ENCODE data around the gene GZMM. TPM values are rescaled to one million over a fixed set of nuclear protein-coding genes. Genes with fewer than 3 reads are reported as not detected.
A peak's percentile ranks its signal among the peaks of the same experiment; 100 is the strongest.

The GZMM gene
- total and polyA plus RNA-seq, 2 of the 13 experiments (the other 11 are each of a cell fraction or from before 2014, with no cell fraction given): 0.07 TPM; not detected in 1

- TF ChIP-seq, protein P1, sequence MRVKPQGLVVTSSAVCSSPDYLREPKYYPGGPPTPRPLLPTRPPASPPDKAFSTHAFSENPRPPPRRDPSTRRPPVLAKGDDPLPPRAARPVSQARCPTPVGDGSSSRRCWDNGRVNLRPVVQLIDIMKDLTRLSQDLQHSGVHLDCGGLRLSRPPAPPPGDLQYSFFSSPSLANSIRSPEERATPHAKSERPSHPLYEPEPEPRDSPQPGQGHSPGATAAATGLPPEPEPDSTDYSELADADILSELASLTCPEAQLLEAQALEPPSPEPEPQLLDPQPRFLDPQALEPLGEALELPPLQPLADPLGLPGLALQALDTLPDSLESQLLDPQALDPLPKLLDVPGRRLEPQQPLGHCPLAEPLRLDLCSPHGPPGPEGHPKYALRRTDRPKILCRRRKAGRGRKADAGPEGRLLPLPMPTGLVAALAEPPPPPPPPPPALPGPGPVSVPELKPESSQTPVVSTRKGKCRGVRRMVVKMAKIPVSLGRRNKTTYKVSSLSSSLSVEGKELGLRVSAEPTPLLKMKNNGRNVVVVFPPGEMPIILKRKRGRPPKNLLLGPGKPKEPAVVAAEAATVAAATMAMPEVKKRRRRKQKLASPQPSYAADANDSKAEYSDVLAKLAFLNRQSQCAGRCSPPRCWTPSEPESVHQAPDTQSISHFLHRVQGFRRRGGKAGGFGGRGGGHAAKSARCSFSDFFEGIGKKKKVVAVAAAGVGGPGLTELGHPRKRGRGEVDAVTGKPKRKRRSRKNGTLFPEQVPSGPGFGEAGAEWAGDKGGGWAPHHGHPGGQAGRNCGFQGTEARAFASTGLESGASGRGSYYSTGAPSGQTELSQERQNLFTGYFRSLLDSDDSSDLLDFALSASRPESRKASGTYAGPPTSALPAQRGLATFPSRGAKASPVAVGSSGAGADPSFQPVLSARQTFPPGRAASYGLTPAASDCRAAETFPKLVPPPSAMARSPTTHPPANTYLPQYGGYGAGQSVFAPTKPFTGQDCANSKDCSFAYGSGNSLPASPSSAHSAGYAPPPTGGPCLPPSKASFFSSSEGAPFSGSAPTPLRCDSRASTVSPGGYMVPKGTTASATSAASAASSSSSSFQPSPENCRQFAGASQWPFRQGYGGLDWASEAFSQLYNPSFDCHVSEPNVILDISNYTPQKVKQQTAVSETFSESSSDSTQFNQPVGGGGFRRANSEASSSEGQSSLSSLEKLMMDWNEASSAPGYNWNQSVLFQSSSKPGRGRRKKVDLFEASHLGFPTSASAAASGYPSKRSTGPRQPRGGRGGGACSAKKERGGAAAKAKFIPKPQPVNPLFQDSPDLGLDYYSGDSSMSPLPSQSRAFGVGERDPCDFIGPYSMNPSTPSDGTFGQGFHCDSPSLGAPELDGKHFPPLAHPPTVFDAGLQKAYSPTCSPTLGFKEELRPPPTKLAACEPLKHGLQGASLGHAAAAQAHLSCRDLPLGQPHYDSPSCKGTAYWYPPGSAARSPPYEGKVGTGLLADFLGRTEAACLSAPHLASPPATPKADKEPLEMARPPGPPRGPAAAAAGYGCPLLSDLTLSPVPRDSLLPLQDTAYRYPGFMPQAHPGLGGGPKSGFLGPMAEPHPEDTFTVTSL (CRISPR knock-in tag; IDR thresholded peaks at IDR 0.05; ENCODE audit: borderline replicate concordance): peak; percentile 54; the same call in 1 of the 2 replicates
- TF ChIP-seq MXD1 (CRISPR knock-in tag; IDR thresholded peaks at IDR 0.05) (no peak), ZNF614 (CRISPR knock-in tag; IDR thresholded peaks at IDR 0.05; ENCODE audit: borderline replicate concordance) (no peak), ZFP37 (CRISPR knock-in tag; IDR thresholded peaks at IDR 0.05; ENCODE audit: borderline replicate concordance) (peak; percentile 64; the same call in 1 of the 2 replicates), RCOR2 (CRISPR knock-in tag; IDR thresholded peaks at IDR 0.05) (0 out of 2 replicates have a peak, but pooled peaks have one; percentile 47), ZBTB25 (CRISPR knock-in tag; IDR thresholded peaks at IDR 0.05) (no peak), ZNF225 (CRISPR knock-in tag; IDR thresholded peaks at IDR 0.05) (0 out of 2 replicates have a peak, but pooled peaks have one; percentile 50), AKAP8 (CRISPR knock-in tag; IDR thresholded peaks at IDR 0.05) (0 out of 2 replicates have a peak, but pooled peaks have one; percentile 12), ZNF615 (CRISPR knock-in tag; IDR thresholded peaks at IDR 0.05; ENCODE audit: borderline replicate concordance) (no peak), MLLT10 (CRISPR knock-in tag; IDR thresholded peaks at IDR 0.05) (no peak), ZNF501 (CRISPR knock-in tag; IDR thresholded peaks at IDR 0.05) (no peak), BRF2 (CRISPR knock-in tag; IDR thresholded peaks at IDR 0.05) (no peak)
- TF ChIP-seq, protein P2, sequence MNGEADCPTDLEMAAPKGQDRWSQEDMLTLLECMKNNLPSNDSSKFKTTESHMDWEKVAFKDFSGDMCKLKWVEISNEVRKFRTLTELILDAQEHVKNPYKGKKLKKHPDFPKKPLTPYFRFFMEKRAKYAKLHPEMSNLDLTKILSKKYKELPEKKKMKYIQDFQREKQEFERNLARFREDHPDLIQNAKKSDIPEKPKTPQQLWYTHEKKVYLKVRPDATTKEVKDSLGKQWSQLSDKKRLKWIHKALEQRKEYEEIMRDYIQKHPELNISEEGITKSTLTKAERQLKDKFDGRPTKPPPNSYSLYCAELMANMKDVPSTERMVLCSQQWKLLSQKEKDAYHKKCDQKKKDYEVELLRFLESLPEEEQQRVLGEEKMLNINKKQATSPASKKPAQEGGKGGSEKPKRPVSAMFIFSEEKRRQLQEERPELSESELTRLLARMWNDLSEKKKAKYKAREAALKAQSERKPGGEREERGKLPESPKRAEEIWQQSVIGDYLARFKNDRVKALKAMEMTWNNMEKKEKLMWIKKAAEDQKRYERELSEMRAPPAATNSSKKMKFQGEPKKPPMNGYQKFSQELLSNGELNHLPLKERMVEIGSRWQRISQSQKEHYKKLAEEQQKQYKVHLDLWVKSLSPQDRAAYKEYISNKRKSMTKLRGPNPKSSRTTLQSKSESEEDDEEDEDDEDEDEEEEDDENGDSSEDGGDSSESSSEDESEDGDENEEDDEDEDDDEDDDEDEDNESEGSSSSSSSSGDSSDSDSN (CRISPR knock-in tag; IDR thresholded peaks at IDR 0.05): peak; percentile 77; the same call in 1 of the 2 replicates
Measured at GRCh38 chr19:506404-507285, 37.2 kb upstream of the GZMM start (continued).

Data from HepG2 (cell line).